Measurements from ENCODE around the gene ACBD4. TPM values are rescaled to one million over a fixed set of nuclear protein-coding genes. Genes with fewer than 3 reads are reported as not detected.

The ACBD4 gene
- total and polyA plus RNA-seq, 2 of the 13 experiments (the other 11 are each of a cell fraction or from before 2014, with no cell fraction given): 16.1 to 26.9 TPM

DNA sequence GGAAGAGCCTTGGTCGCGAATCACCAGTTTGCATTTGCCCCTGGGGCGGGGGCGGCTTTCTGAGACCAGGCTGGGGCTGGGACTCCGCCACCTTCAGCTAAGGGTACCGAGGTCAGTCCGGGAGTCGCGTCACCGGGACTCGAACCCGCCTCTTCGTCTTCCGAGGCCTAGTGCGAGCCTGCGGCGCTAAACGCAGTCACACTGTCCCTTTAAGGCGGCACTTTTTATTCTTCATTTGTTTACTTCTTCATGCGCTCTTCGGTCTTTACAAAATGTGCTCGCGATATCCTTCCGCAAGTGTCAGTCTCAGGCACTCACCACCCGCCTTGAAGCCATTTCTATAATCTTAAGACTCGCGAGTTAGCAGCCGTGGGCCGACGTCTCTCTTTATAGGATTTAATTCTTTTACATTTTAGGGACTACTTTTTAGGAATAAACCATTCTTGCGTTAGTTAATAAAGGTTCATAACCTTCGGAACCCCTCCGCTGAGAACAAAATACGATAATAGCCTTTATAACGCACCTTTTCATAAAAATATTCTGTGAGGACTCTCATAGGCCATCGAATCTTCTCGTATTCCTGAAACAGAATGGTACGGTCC, 12.2 kb downstream of the ACBD4 start (continued):
- TF ChIP-seq HNF4A (CRISPR knock-in tag; IDR thresholded peaks at IDR 0.05) (0 out of 2 replicates have a peak, but pooled peaks have one; percentile 44), MBD4 (IDR thresholded peaks at IDR 0.05; ENCODE audit: borderline replicate concordance, low read length) (no peak), HNRNPL (IDR thresholded peaks at IDR 0.05; ENCODE audit: low read depth, low read length) (no peak), XRCC5 (optimal IDR thresholded peaks at IDR 0.05; ENCODE audit: low read length) (peak; percentile 72), ZNF460 (CRISPR knock-in tag; IDR thresholded peaks at IDR 0.05; ENCODE audit: borderline replicate concordance) (no peak), STAG1 (CRISPR knock-in tag; IDR thresholded peaks at IDR 0.05) (no peak; the same call in 1 of the 2 replicates), MZF1 (CRISPR knock-in tag; IDR thresholded peaks at IDR 0.05; ENCODE audit: borderline replicate concordance) (no peak), SYNCRIP (IDR thresholded peaks at IDR 0.05; ENCODE audit: insufficient read depth, low read depth, low read length) (no peak), XBP1 (CRISPR knock-in tag; IDR thresholded peaks at IDR 0.05) (no peak), CEBPG (CRISPR knock-in tag; IDR thresholded peaks at IDR 0.05) (peak; percentile 8; the same call in 1 of the 2 replicates), ZNF549 (CRISPR knock-in tag; IDR thresholded peaks at IDR 0.05) (no peak), SPEN (CRISPR knock-in tag; IDR thresholded peaks at IDR 0.05; ENCODE audit: low read depth) (peak; percentile 66; the same call in 1 of the 2 replicates), BHLHE40 (IDR thresholded peaks at IDR 0.05; ENCODE audit: low read length) (peak; percentile 93), ZNF558 (CRISPR knock-in tag; IDR thresholded peaks at IDR 0.05; ENCODE audit: borderline replicate concordance) (peak; percentile 81; the same call in 1 of the 2 replicates), ZNF160 (CRISPR knock-in tag; IDR thresholded peaks at IDR 0.05) (no peak), RFX3 (CRISPR knock-in tag; IDR thresholded peaks at IDR 0.05) (no peak), ZNF879 (CRISPR knock-in tag; IDR thresholded peaks at IDR 0.05) (no peak), ZNF562 (CRISPR knock-in tag; IDR thresholded peaks at IDR 0.05; ENCODE audit: borderline replicate concordance) (no peak), SIX1 (CRISPR knock-in tag; IDR thresholded peaks at IDR 0.05; ENCODE audit: borderline replicate concordance) (no peak; the same call in 1 of the 2 replicates), DNMT1 (CRISPR knock-in tag; IDR thresholded peaks at IDR 0.05) (no peak), STAT5B (CRISPR knock-in tag; IDR thresholded peaks at IDR 0.05) (0 out of 2 replicates have a peak, but pooled peaks have one; percentile 53), GLI4 (CRISPR knock-in tag; IDR thresholded peaks at IDR 0.05; ENCODE audit: borderline replicate concordance) (no peak), ZFP90 (CRISPR knock-in tag; IDR thresholded peaks at IDR 0.05; ENCODE audit: borderline replicate concordance) (no peak), ZNF598 (CRISPR knock-in tag; IDR thresholded peaks at IDR 0.05; ENCODE audit: borderline replicate concordance) (no peak), ZMYM3 (CRISPR knock-in tag; IDR thresholded peaks at IDR 0.05) (peak; percentile 95)
- TF ChIP-seq, protein P1, sequence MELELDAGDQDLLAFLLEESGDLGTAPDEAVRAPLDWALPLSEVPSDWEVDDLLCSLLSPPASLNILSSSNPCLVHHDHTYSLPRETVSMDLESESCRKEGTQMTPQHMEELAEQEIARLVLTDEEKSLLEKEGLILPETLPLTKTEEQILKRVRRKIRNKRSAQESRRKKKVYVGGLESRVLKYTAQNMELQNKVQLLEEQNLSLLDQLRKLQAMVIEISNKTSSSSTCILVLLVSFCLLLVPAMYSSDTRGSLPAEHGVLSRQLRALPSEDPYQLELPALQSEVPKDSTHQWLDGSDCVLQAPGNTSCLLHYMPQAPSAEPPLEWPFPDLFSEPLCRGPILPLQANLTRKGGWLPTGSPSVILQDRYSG (CRISPR knock-in tag; IDR thresholded peaks at IDR 0.05): peak; percentile 53; the same call in 1 of the 2 replicates
- TF ChIP-seq, protein P2, sequence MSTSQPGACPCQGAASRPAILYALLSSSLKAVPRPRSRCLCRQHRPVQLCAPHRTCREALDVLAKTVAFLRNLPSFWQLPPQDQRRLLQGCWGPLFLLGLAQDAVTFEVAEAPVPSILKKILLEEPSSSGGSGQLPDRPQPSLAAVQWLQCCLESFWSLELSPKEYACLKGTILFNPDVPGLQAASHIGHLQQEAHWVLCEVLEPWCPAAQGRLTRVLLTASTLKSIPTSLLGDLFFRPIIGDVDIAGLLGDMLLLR (CRISPR knock-in tag; IDR thresholded peaks at IDR 0.05): no peak
- TF ChIP-seq, protein P3, sequence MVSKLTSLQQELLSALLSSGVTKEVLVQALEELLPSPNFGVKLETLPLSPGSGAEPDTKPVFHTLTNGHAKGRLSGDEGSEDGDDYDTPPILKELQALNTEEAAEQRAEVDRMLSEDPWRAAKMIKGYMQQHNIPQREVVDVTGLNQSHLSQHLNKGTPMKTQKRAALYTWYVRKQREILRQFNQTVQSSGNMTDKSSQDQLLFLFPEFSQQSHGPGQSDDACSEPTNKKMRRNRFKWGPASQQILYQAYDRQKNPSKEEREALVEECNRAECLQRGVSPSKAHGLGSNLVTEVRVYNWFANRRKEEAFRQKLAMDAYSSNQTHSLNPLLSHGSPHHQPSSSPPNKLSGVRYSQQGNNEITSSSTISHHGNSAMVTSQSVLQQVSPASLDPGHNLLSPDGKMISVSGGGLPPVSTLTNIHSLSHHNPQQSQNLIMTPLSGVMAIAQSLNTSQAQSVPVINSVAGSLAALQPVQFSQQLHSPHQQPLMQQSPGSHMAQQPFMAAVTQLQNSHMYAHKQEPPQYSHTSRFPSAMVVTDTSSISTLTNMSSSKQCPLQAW (CRISPR knock-in tag; IDR thresholded peaks at IDR 0.05): no peak
- TF ChIP-seq, protein P4, sequence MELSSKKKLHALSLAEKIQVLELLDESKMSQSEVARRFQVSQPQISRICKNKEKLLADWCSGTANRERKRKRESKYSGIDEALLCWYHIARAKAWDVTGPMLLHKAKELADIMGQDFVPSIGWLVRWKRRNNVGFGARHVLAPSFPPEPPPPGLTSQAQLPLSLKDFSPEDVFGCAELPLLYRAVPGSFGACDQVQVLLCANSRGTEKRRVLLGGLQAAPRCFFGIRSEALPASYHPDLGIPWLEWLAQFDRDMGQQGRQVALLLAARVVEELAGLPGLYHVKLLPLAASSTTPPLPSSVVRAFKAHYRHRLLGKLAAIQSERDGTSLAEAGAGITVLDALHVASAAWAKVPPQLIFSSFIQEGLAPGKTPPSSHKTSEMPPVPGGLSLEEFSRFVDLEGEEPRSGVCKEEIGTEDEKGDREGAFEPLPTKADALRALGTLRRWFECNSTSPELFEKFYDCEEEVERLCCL (CRISPR knock-in tag; IDR thresholded peaks at IDR 0.05; ENCODE audit: borderline replicate concordance): no peak
